GM06990 (cell line): ENCODE results near the gene GAK.

Source experiments
- DNase-seq: peaks from one replicate; pipeline ENCODE4 v3.0.0-alpha.2; 2011; ENCODE audit not compliant: insufficient read length; ENCODE audit errors: extremely low read depth
- H3K27me3 ChIP-seq: replicated peaks from 2 replicates; pipeline ENCODE4 v1.6.0; 2011; ENCODE audit warnings: low read length; ENCODE audit not compliant: control insufficient read depth, insufficient read depth
- H3K36me3 ChIP-seq: 2 replicates; pipeline ENCODE4 v1.5.1; 2011; ENCODE audit warnings: low read length; ENCODE audit not compliant: control insufficient read depth, insufficient read depth
- H3K4me3 ChIP-seq: replicated peaks from 2 replicates; pipeline ENCODE4 v1.5.1; 2011; ENCODE audit warnings: low read depth, mild to moderate bottlenecking, control low read depth, low read length
- TF ChIP-seq, protein P1 (sequence below): IDR thresholded peaks from 2 replicates; pipeline ENCODE4 v1.5.1; 2011; ENCODE audit warnings: low read length, control low read depth, mild to moderate bottlenecking, inconsistent platforms; ENCODE audit not compliant: insufficient read depth, poor library complexity, severe bottlenecking

GAK gene

DNA sequence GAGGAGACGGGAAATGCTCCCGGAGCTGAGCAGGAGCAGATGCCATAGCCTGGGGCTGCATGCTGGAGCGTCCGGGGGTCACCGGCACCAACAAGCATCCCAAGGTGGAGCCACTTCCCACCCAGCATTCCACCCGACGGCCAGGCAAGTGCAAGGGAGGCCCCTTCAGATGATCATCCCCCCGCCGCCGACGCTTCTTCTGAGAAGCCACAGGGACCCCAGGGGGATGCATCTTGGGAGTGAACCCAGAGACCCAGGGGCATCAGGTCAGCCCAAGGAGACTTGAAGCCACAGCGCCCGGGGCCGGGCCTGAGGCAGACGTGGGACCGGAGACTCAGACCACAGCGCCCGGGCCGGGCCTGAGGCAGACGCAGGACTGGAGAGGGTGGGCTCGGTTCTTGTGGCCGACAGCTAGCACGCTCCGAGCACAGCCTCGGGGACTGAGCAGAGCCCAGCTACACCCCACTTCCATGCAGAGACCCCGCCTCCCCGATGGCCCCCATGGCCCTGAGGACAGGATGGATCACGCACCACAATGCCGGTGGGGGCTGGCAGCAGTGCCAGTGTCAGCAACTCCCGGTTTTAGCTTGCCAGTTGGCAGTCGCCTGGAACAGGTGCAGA is 73.2 kb downstream of the GAK start:
- Histone ChIP-seq H3K27me3 (no peaks in the 10 kb centered on the region), H3K4me3 (no peak overlapping the region), H3K36me3 (peaks cover 44% of the 10 kb centered on the region)
- DNase-seq: no peak
- TF ChIP-seq, protein P1, sequence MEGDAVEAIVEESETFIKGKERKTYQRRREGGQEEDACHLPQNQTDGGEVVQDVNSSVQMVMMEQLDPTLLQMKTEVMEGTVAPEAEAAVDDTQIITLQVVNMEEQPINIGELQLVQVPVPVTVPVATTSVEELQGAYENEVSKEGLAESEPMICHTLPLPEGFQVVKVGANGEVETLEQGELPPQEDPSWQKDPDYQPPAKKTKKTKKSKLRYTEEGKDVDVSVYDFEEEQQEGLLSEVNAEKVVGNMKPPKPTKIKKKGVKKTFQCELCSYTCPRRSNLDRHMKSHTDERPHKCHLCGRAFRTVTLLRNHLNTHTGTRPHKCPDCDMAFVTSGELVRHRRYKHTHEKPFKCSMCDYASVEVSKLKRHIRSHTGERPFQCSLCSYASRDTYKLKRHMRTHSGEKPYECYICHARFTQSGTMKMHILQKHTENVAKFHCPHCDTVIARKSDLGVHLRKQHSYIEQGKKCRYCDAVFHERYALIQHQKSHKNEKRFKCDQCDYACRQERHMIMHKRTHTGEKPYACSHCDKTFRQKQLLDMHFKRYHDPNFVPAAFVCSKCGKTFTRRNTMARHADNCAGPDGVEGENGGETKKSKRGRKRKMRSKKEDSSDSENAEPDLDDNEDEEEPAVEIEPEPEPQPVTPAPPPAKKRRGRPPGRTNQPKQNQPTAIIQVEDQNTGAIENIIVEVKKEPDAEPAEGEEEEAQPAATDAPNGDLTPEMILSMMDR: no peak

- TF ChIP-seq, protein P1: no peak
- no peak overlapping the region for H3K4me3 ChIP-seq
- H3K27me3 ChIP-seq: no peaks in the 10 kb centered on the region
- no peak for DNase-seq
- H3K36me3 ChIP-seq: peaks cover 41% of the 10 kb centered on the region
Observed at GRCh38 chr4:858041-858481, 74.1 kb downstream of the GAK start.

DNA sequence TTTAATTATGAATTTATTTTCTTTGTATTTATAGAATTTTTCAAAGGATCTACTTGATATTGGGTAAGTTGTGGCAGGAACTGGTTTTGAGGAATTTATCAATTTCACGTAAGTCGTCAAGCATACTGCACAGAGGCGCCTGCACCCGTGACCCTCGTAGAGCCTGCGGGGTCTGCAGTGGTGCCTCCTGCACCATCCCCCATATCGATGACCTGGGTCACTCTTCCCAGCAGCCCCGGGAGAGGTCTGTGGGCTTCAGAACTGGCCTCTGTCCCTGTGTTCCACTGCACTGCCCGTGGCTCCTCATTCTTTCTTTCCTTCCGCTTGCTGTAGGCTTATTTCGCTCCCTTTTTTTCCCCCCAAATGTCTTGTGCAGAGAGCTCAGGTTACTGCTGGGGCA is 74.7 kb downstream of the GAK start:
- Histone ChIP-seq H3K27me3 (no peaks in the 10 kb centered on the region), H3K4me3 (no peak overlapping the region), H3K36me3 (peaks cover 41% of the 10 kb centered on the region)
- TF ChIP-seq, protein P1: no peak
- no peak for DNase-seq

- Histone ChIP-seq H3K36me3 (peaks cover 38% of the 10 kb centered on the region), H3K27me3 (no peaks in the 10 kb centered on the region), H3K4me3 (no peak overlapping the region)
- TF ChIP-seq, protein P1: no peak
- DNase-seq: no peak
Observed at GRCh38 chr4:856225-856901, 75.8 kb downstream of the GAK start.

DNA sequence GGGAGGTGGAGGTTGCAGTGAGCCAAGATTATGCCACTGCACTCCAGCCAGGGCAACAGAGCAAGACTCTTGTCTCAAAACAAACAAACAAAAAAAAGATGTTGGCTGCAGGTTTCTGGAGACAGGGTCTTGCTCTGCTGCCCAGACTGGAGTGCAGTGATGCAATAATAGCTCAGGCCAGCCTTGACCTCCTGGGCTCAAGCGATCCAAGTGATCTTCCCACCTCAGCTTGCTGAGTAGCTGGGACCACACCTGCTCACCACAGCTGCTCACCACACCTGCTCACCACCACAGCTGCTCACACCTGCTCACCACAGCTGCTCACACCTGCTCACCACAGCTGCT is 76.3 kb downstream of the GAK start:
- no peaks in the 10 kb centered on the region for H3K27me3 ChIP-seq
- H3K36me3 ChIP-seq: peaks cover 37% of the 10 kb centered on the region
- no peak for DNase-seq
- H3K4me3 ChIP-seq: no peak overlapping the region
- TF ChIP-seq, protein P1: no peak
